Right cardiac atrium (tissue), 5 donors: ENCODE results near the gene PAH. TPM values are rescaled to one million over a fixed set of nuclear protein-coding genes. Genes with fewer than 3 reads are reported as not detected.

Source experiments
- polyA plus RNA-seq: library from polyadenylated mRNA; stranded (reverse); fragments of 200-250 nt; gene quantifications from one replicate; pipeline ENCODE4 v1.2.3, GENCODE V29; 2013
- total RNA-seq, 4 donors: library from RNA; stranded (reverse); fragmentation: NEBNext Ultra II Directional; extraction: Animal tissue kit (Norgen Biotek cat#: 25700); gene quantifications; one replicate each; pipeline ENCODE4 v1.2.1, GENCODE V29; 2021
- donor health status: healthy with polysubstance abuse.
- donor health status: DM: no; HTN: yes; CAD: no.
- donor health status: DM: no; HTN: no; CAD: no.
- donor health status: DM: no; HTN: yes; CAD: no; lungs with severe emphysema.
- donor health status: DM: yes; HTN: yes; CAD: no.

The PAH gene
- total and polyA plus RNA-seq, 5 donors, result 1.2 TPM; not detected in 4

Other genes with a start within 250 kb of the PAH start
- gene ASCL1, start 40.4 kb upstream of the PAH start, total RNA-seq, result not detected
- not detected for gene ASCL1, start 40.4 kb upstream of the PAH start, polyA plus RNA-seq